Activated CD8-positive, alpha-beta memory T cell treated with anti-CD3 and anti-CD28 coated beads, Interleukin-2, amount 10 ng/mL, durations not matched to agents 7 days and 5 days (primary cell): Measurements from ENCODE around the gene SLC7A14. TPM values are rescaled to one million over a fixed set of nuclear protein-coding genes. Genes with fewer than 3 reads are reported as not detected.

Source experiments
- ATAC-seq: fragments of 150-1000 bp; cut with Tn5 transposase; one replicate; pipeline ENCODE4 v1.10.0; 2021; ENCODE audit warnings: moderate library complexity
- CTCF ChIA-PET: fragments of 350-600 bp; sonication (Branson Sonifier 250); formaldehyde crosslinking; loops from one replicate; lab custom pipeline; 2021; ENCODE audit warnings: antibody characterized with exemption; lab: Charles Lee
- DNase-seq: peaks from one replicate; pipeline ENCODE4 v3.0.0-alpha.2; 2020
- H3K27ac Mint-ChIP-seq: one replicate; pipeline ENCODE4 v1.8.0; 2021; ENCODE audit warnings: mild to moderate bottlenecking, mixed read lengths
- H3K27me3 Mint-ChIP-seq: one replicate; pipeline ENCODE4 v1.8.0; 2021; ENCODE audit warnings: mixed read lengths
- H3K36me3 Mint-ChIP-seq: one replicate; pipeline ENCODE4 v1.8.0; 2021; ENCODE audit warnings: mild to moderate bottlenecking, mixed read lengths
- H3K4me1 Mint-ChIP-seq: one replicate; pipeline ENCODE4 v1.8.0; 2021; ENCODE audit warnings: mixed read lengths
- H3K4me3 Mint-ChIP-seq: one replicate; pipeline ENCODE4 v1.8.0; 2021; ENCODE audit warnings: mild to moderate bottlenecking, moderate library complexity, mixed read lengths
- H3K9me3 Mint-ChIP-seq: one replicate; pipeline ENCODE4 v1.8.0; 2022; ENCODE audit warnings: low read depth, mixed read lengths
- total RNA-seq, 2 experiments: library from RNA; stranded (reverse); gene quantifications; one replicate each; pipeline ENCODE4 v1.2.3, GENCODE V29; 2021

SLC7A14 gene
- total RNA-seq, 2 experiments from 2014 or later: not detected

DNA sequence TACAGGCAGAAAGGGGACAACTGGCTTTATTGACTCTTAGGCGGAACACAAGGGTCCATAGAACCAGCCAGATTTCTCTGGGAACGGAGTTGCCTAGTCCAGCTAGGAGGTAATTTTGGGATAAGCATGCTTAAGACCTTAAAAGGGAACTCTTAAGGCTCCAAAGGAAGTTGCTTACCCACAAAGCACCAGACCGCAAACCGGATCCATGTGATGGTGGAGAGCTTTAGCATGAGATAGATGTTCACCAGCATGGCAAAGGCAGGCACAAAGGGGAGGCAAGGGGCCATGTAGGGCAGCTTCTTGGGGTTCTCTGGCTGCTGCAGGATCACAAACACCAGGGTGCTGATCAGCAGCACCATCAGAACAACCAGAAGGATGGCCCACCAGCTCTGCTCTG is 105.8 kb downstream of the SLC7A14 start:
- CTCF ChIA-PET: interaction anchor here (1.1 kb wide), 1 partner anchor 19 kb away, joined by 3 read pairs; no protein-coding TSS in a partner anchor

GRCh38 chr3:170477395-170477794 is 108.5 kb downstream of the SLC7A14 start:
- H3K27ac Mint-ChIP-seq: no peak overlapping the region
- H3K27me3 Mint-ChIP-seq: peaks cover 43% of the 10 kb centered on the region
- H3K4me3 Mint-ChIP-seq: no peak overlapping the region
- H3K9me3 Mint-ChIP-seq: no peaks in the 10 kb centered on the region
- no peaks in the 10 kb centered on the region for H3K36me3 Mint-ChIP-seq
- DNase-seq: no peak
- CTCF ChIA-PET: no interaction called here
- H3K4me1 Mint-ChIP-seq: no peaks in the 10 kb centered on the region
- ATAC-seq: no peak

More for the DNA sequence above, 105.8 kb downstream of the SLC7A14 start:
- ATAC-seq (no peak), DNase-seq (no peak)
- Mint-ChIP-seq H3K27me3 (peaks cover 26% of the 10 kb centered on the region), H3K9me3 (no peaks in the 10 kb centered on the region), H3K27ac (no peak overlapping the region), H3K4me3 (no peak overlapping the region), H3K4me1 (no peaks in the 10 kb centered on the region), H3K36me3 (no peaks in the 10 kb centered on the region)

DNA sequence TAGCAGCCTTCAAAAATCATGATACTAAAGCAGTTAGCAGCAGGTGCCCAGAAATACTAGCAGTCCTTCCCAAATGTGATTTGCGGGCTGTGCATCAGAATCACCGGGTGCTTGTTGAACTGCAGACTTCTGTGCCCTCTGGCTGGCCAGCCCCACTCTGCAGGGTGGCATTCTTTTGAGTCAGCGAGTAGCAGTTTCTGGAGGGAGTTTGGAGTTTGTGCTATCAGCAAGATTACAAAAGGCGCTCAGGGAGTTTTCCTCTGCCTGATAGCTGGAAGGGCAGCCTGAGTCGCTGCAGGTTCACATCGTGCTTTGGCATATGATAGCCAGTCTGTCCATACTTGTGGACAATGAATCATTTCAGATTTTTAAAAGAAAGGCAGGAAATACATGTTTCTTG is 109.6 kb downstream of the SLC7A14 start:
- Mint-ChIP-seq H3K36me3 (no peaks in the 10 kb centered on the region), H3K4me3 (no peak overlapping the region), H3K27ac (no peak overlapping the region), H3K4me1 (no peaks in the 10 kb centered on the region), H3K27me3 (peaks cover 46% of the 10 kb centered on the region), H3K9me3 (no peaks in the 10 kb centered on the region)
- CTCF ChIA-PET: no interaction called here
- no peak for DNase-seq
- ATAC-seq: no peak

- CTCF ChIA-PET: no interaction called here
- ATAC-seq: no peak
- DNase-seq: no peak
- Mint-ChIP-seq H3K9me3 (no peaks in the 10 kb centered on the region), H3K27me3 (peaks cover 50% of the 10 kb centered on the region), H3K27ac (no peak overlapping the region), H3K4me3 (no peak overlapping the region), H3K36me3 (no peaks in the 10 kb centered on the region), H3K4me1 (peaks cover 6% of the 10 kb centered on the region)
Measured at GRCh38 chr3:170475092-170475685, 110.7 kb downstream of the SLC7A14 start.

DNA sequence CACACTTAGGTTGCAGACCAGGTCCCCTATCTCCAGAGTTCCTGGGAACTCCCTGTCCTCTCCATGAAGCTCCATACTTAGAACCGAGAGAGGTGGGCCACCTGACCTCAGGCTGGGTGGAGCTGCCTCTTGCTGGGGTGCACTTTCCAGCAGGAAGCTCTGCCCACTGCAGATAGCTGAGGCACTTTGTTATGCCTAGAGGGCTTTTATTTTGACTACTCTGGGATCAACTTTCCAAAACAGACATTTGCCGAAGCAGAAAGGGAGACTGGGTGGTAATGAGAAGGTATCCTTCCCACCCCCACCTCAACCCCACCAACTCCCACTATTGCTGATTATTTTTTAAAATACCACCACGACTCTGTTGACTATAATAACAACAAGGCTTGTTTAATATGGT is 112.5 kb downstream of the SLC7A14 start:
- CTCF ChIA-PET: no interaction called here
- Mint-ChIP-seq H3K27ac (no peak overlapping the region), H3K4me1 (peaks cover 14% of the 10 kb centered on the region), H3K27me3 (peaks cover 45% of the 10 kb centered on the region), H3K9me3 (no peaks in the 10 kb centered on the region), H3K36me3 (no peaks in the 10 kb centered on the region), H3K4me3 (no peak overlapping the region)
- ATAC-seq: no peak
- no peak for DNase-seq

GRCh38 chr3:170471149-170471548 is 114.7 kb downstream of the SLC7A14 start:
- H3K9me3 Mint-ChIP-seq: no peaks in the 10 kb centered on the region
- H3K27ac Mint-ChIP-seq: no peak overlapping the region
- ATAC-seq (no peak), DNase-seq (no peak)
- peaks cover 14% of the 10 kb centered on the region for H3K4me1 Mint-ChIP-seq
- peaks cover 33% of the 10 kb centered on the region for H3K27me3 Mint-ChIP-seq
- H3K4me3 Mint-ChIP-seq: no peak overlapping the region
- CTCF ChIA-PET: interaction anchor here (0.7 kb wide), 1 partner anchor 329 kb away, joined by 3 read pairs; no protein-coding TSS in a partner anchor
- no peaks in the 10 kb centered on the region for H3K36me3 Mint-ChIP-seq

DNA sequence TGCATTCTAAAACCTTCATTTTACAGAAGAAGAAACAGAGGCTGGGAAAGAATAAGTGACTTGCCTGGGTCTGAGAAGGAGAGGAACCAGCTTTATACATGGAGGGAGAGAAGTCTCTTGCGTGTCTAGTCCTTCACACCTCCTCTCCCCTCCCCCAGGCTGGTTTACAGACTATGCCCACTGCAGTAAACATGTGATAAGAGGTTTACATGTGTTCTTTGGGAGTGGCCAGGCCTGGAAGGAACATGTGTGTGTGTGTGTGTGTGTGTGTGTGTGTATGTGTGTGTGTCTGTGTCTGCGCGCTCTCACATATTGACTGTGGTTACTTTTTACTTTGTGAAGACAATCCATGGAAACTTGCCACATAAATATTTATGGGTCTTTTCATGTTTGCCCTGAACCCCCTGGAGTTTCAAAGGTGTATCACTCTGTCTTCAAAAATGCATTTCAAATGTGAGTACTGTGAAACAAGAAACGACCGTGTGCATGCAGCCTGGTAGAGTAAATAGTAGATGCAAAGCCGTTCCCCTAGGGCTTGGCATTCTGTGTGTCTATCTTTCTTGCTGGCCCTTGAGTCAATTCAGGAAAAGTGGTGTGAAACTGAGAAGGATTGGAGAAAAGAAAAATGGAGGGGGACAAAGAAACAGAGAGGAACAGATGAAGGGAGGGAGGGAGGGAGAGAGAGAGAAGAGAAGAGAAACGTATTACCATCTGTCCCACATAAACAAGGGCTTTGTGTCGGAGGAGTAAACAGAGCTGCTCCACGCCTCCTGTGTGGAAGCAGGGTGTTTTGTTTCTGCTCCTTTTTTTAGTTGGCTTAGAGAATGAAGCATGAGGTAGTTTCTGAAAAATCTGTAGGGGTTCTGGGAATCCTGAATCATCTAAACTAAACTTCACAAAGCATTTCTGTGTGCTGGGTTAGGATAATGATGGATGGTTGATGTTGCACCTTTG is 115.5 kb downstream of the SLC7A14 start:
- H3K36me3 Mint-ChIP-seq: no peaks in the 10 kb centered on the region
- no peak for DNase-seq
- ATAC-seq: no peak
- CTCF ChIA-PET: interaction anchor here (0.7 kb wide), 1 partner anchor 330 kb away, joined by 3 read pairs; no protein-coding TSS in a partner anchor
- H3K4me1 Mint-ChIP-seq: peaks cover 14% of the 10 kb centered on the region
- H3K27ac Mint-ChIP-seq: no peak overlapping the region
- no peak overlapping the region for H3K4me3 Mint-ChIP-seq
- peaks cover 31% of the 10 kb centered on the region for H3K27me3 Mint-ChIP-seq
- no peaks in the 10 kb centered on the region for H3K9me3 Mint-ChIP-seq

GRCh38 chr3:170469151-170470062 is 116.5 kb downstream of the SLC7A14 start:
- no peaks in the 10 kb centered on the region for H3K36me3 Mint-ChIP-seq
- peaks cover 29% of the 10 kb centered on the region for H3K27me3 Mint-ChIP-seq
- peaks cover 14% of the 10 kb centered on the region for H3K4me1 Mint-ChIP-seq
- DNase-seq (no peak), ATAC-seq (no peak)
- CTCF ChIA-PET: no interaction called here
- no peak overlapping the region for H3K4me3 Mint-ChIP-seq
- H3K27ac Mint-ChIP-seq: no peak overlapping the region
- no peaks in the 10 kb centered on the region for H3K9me3 Mint-ChIP-seq

DNA sequence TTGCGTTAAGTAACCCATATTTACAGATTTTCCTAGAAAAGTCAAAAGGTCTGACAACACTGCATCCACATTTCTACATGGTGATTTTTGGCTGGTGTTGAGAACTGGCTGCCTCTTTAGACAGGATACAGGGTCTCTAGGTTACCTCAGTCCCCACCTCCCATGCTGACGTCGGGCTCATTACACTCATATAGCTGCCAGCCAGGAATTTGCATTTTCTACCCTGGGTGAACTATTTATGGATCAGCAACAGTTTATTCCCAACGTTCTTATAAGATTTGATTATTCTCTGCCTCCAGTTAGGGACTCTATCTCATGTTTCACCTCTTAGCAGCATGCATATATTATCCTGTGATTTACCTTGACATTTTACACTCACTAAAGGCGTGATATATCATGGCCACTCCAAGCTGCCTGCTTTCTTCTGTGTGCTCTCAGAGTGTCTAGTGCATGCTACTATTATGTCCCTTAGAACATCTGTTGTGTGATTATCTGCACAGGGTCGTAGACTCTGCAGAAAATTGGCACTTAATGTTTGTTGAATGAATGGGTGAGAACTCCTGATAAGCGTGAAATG is 118.2 kb downstream of the SLC7A14 start:
- peaks cover 14% of the 10 kb centered on the region for H3K4me1 Mint-ChIP-seq
- H3K27me3 Mint-ChIP-seq: peaks cover 32% of the 10 kb centered on the region
- DNase-seq: no peak
- no peak for ATAC-seq
- CTCF ChIA-PET: no interaction called here
- no peak overlapping the region for H3K4me3 Mint-ChIP-seq
- no peak overlapping the region for H3K27ac Mint-ChIP-seq
- no peaks in the 10 kb centered on the region for H3K9me3 Mint-ChIP-seq
- no peaks in the 10 kb centered on the region for H3K36me3 Mint-ChIP-seq

GRCh38 chr3:170467007-170467406 is 118.9 kb downstream of the SLC7A14 start:
- CTCF ChIA-PET: no interaction called here
- Mint-ChIP-seq H3K27ac (no peak overlapping the region), H3K27me3 (peaks cover 36% of the 10 kb centered on the region), H3K4me3 (no peak overlapping the region), H3K9me3 (no peaks in the 10 kb centered on the region), H3K36me3 (no peaks in the 10 kb centered on the region), H3K4me1 (peaks cover 14% of the 10 kb centered on the region)
- ATAC-seq (no peak), DNase-seq (no peak)

- CTCF ChIA-PET: no interaction called here
- DNase-seq (no peak), ATAC-seq (no peak)
- Mint-ChIP-seq H3K27me3 (peaks cover 39% of the 10 kb centered on the region), H3K4me1 (peaks cover 12% of the 10 kb centered on the region), H3K27ac (no peak overlapping the region), H3K36me3 (no peaks in the 10 kb centered on the region), H3K4me3 (no peak overlapping the region), H3K9me3 (no peaks in the 10 kb centered on the region)
Measured at GRCh38 chr3:170465955-170466354, 119.9 kb downstream of the SLC7A14 start.

DNA sequence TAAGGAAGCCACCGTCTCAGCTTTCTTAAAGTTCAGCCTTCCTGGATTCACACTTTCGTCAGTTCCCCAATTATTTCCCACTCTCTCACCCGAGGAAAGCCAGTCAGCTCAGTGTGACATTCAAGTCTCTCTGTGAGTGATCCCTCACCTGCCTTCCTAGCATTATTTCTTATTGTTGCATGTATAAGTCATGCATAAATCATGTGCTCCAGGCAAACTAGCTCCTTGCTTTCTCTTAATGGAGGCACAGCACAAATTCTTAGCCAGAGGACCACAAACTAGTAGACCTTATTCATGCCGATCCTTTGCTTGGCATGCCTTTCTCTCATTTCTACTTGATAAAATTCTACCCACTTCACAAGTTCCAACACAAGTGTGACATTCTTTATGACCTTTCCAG is 122.9 kb downstream of the SLC7A14 start:
- peaks cover 49% of the 10 kb centered on the region for H3K27me3 Mint-ChIP-seq
- no peaks in the 10 kb centered on the region for H3K4me1 Mint-ChIP-seq
- no peak for ATAC-seq
- H3K36me3 Mint-ChIP-seq: no peaks in the 10 kb centered on the region
- no peaks in the 10 kb centered on the region for H3K9me3 Mint-ChIP-seq
- H3K27ac Mint-ChIP-seq: no peak overlapping the region
- CTCF ChIA-PET: no interaction called here
- H3K4me3 Mint-ChIP-seq: no peak overlapping the region
- no peak for DNase-seq

- DNase-seq (no peak), ATAC-seq (no peak)
- H3K36me3 Mint-ChIP-seq: no peaks in the 10 kb centered on the region
- no peaks in the 10 kb centered on the region for H3K4me1 Mint-ChIP-seq
- no peaks in the 10 kb centered on the region for H3K9me3 Mint-ChIP-seq
- CTCF ChIA-PET: no interaction called here
- no peak overlapping the region for H3K27ac Mint-ChIP-seq
- H3K4me3 Mint-ChIP-seq: no peak overlapping the region
- peaks cover 45% of the 10 kb centered on the region for H3K27me3 Mint-ChIP-seq
Measured at GRCh38 chr3:170458285-170458684, 127.6 kb downstream of the SLC7A14 start.
